Lower leg skin (tissue), 3 donors: Measurements from ENCODE around the gene SMG1.
"Not testable (repeated sequence)": the region's sequence is repeated elsewhere in the genome, so short reads cannot be mapped to it uniquely, and the experiment has no call there.

Experiments used
- POLR2A ChIP-seq, 2 donors: fragments of 450-650 bp; IDR thresholded peaks; one replicate each; pipeline ENCODE4 v1.6.1; 2016 to 2017; ENCODE audit warnings: antibody characterized with exemption in 2 of 2, mild to moderate bottlenecking in 1 of 2, moderate library complexity in 1 of 2
- TF ChIP-seq, protein P1 (sequence below), 3 donors: fragments of 450-650 bp; IDR thresholded peaks; one replicate each; pipeline ENCODE4 v1.5.1; 2016; ENCODE audit warnings: antibody characterized with exemption in 3 of 3, mild to moderate bottlenecking in 3 of 3, moderate library complexity in 2 of 3

DNA sequence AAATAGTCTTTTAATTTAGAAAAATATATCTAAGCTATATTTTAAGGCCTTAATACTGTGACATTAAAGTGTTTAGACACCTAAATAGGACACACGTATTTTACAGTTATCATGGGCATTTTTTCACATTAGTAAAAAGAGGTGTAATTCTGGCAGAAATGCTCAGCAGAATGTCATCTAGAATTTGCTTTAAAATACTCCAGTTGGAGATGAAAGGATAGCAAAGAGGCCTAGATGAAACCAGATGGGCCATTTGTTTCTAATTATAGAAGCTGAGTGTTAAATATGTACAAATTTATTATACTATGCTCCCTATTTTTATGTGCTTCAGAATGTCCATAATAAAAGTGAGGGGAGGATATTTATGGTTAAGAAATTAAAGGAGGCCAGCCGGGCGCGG is 48.5 kb downstream of the SMG1 start:
- not testable (repeated sequence) for TF ChIP-seq POLR2A (IDR thresholded peaks at IDR 0.05)
- TF ChIP-seq, protein P1, sequence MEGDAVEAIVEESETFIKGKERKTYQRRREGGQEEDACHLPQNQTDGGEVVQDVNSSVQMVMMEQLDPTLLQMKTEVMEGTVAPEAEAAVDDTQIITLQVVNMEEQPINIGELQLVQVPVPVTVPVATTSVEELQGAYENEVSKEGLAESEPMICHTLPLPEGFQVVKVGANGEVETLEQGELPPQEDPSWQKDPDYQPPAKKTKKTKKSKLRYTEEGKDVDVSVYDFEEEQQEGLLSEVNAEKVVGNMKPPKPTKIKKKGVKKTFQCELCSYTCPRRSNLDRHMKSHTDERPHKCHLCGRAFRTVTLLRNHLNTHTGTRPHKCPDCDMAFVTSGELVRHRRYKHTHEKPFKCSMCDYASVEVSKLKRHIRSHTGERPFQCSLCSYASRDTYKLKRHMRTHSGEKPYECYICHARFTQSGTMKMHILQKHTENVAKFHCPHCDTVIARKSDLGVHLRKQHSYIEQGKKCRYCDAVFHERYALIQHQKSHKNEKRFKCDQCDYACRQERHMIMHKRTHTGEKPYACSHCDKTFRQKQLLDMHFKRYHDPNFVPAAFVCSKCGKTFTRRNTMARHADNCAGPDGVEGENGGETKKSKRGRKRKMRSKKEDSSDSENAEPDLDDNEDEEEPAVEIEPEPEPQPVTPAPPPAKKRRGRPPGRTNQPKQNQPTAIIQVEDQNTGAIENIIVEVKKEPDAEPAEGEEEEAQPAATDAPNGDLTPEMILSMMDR (IDR thresholded peaks at IDR 0.05): not testable (repeated sequence)
